Mammary epithelial cell (primary cell): ENCODE results near the gene NSRP1.

Experiments
- CTCF ChIP-seq, 2 donors: IDR thresholded peaks in 1 of 2; conservative IDR thresholded peaks in 1 of 2; 2 replicates each; pipeline ENCODE4 v1.5.1; 2011 to 2012; ENCODE audit warnings: inconsistent platforms in 2 of 2, low read length in 2 of 2, mild to moderate bottlenecking in 2 of 2, control low read depth in 1 of 2, low read depth in 1 of 2; ENCODE audit not compliant: insufficient read depth in 1 of 2; ENCODE audit errors: extremely low read depth in 1 of 2
- EZH2 ChIP-seq: IDR thresholded peaks from 2 replicates; pipeline ENCODE4 v1.6.1; 2012; ENCODE audit warnings: low read length, inconsistent platforms, borderline replicate concordance

DNA sequence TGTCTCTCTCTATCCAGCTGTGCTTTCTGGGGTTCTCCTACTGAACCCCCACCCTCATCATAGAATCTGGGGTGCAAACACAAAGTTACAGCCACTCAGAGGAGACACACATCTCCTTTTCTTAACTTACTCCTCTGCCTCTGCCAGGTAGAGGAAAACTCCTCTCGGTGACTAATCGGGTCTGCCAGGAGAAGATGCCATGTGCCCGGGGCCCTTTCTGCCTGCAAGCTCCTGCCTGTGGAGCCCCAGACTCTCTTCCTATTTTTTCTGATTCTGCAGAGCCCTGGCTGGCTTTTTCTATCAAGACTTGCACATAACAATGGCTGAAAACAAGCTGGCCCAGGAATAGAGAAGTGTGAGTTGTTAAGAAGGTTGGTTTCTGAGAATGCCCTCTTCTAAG is 108.5 kb downstream of the NSRP1 start:
- TF ChIP-seq CTCF (conservative IDR thresholded peaks at IDR 0.05 in 1 of 2, IDR thresholded peaks at IDR 0.05 in 1 of 2; ENCODE audit: extremely low read depth in 1 of 2, insufficient read depth in 1 of 2, low read depth in 1 of 2, low read length in 2 of 2) (no peak), EZH2 (no peak)
